ENCODE measurements around the gene STT3B.

GRCh38 chr3:31543375-31543774 is 10.7 kb downstream of the STT3B start:
- no peak for TF ChIP-seq EZH2 (IDR thresholded peaks at IDR 0.05)
- TF ChIP-seq CTCF (IDR thresholded peaks at IDR 0.05): no peak
